Heart left ventricle (tissue), 16 donors: Measurements from ENCODE around the gene SLC39A11. TPM values are rescaled to one million over a fixed set of nuclear protein-coding genes. Genes with fewer than 3 reads are reported as not detected.

Experiments
- ATAC-seq, 4 donors: fragments of 200-7000 bp; cut with Tn5 transposase; one replicate each; pipeline ENCODE4 v1.9.1; 2020 to 2022; ENCODE audit warnings: moderate library complexity in 4 of 4, mild to moderate bottlenecking in 3 of 4, moderate number of reproducible peaks in 1 of 4
- DNase-seq, 5 donors: peaks; one replicate each; pipeline ENCODE4 v3.0.0-alpha.2; 2020
- H3K27ac ChIP-seq, 12 donors: fragments of 200-600 bp; sonication (generic) in 4 of 12; one replicate each; pipeline versions ENCODE4 v1.5.0 to v1.8.0; 2016 to 2022; ENCODE audit warnings: mild to moderate bottlenecking in 2 of 12
- H3K27me3 ChIP-seq, 9 donors: fragments of 200-600 bp; sonication (generic) in 2 of 9; one replicate each; pipeline versions ENCODE4 v1.5.1 to v1.8.0; 2016 to 2022; ENCODE audit warnings: mild to moderate bottlenecking in 3 of 9
- H3K36me3 ChIP-seq, 9 donors: fragments of 200-600 bp; sonication (generic) in 2 of 9; one replicate each; pipeline versions ENCODE4 v1.5.0 to v1.8.0; 2018 to 2022; ENCODE audit warnings: mild to moderate bottlenecking in 2 of 9
- H3K4me1 ChIP-seq, 12 donors: fragments of 200-600 bp; sonication (generic) in 4 of 12; one replicate each; pipeline versions ENCODE4 v1.5.0 to v1.8.0; 2016 to 2022; ENCODE audit warnings: mild to moderate bottlenecking in 3 of 12
- H3K4me3 ChIP-seq, 12 donors: fragments of 200-600 bp; sonication (generic) in 4 of 12; one replicate each; pipeline versions ENCODE4 v1.5.0 to v1.8.0; 2017 to 2022; ENCODE audit warnings: mild to moderate bottlenecking in 9 of 12, moderate library complexity in 4 of 12
- H3K9me3 ChIP-seq, 12 donors: fragments of 200-600 bp; sonication (generic) in 4 of 12; one replicate each; pipeline versions ENCODE4 v1.5.0 to v1.8.0; 2016 to 2022; ENCODE audit warnings: mild to moderate bottlenecking in 1 of 12
- CTCF ChIP-seq, 12 donors: fragments of 200-600 bp; sonication (generic) in 4 of 12; IDR thresholded peaks; one replicate each; pipeline versions ENCODE4 v1.5.0 to v1.8.0; 2018 to 2022; ENCODE audit warnings: antibody characterized with exemption in 12 of 12, mild to moderate bottlenecking in 5 of 12
- POLR2A ChIP-seq, 2 donors: fragments of 450-650 bp; IDR thresholded peaks; one replicate each; pipeline ENCODE4 v1.6.1; 2017; ENCODE audit warnings: antibody characterized with exemption in 2 of 2, mild to moderate bottlenecking in 2 of 2, moderate library complexity in 2 of 2
- WGBS, 4 donors: extraction: QIAGEN DNeasy Blood & Tissue Kit in 2 of 4; methylation state at CpG; one replicate each; pipeline versions ENCODE4 v1.1.5 to v1.1.7; 2013 to 2018; 5-methylcytosine and 5-hydroxymethylcytosine counted together
- intact Hi-C, 10 donors: fragments of 100-400 bp; cut with DNase I; formaldehyde crosslinking; loops; one replicate each; pipeline versions ENCODE4 v1.11.1 to v1.14.2; 2022
- polyA plus RNA-seq, 2 donors: library from polyadenylated mRNA; stranded (reverse); fragments of 200-250 nt; gene quantifications; one replicate each; pipeline ENCODE4 v1.2.3, GENCODE V29; 2013
- total RNA-seq, 9 donors: library from RNA; depleted of rRNA in 2 of 9; stranded (reverse); fragments of >200 nt in 2 of 9; fragmentation: NEBNext Ultra II Directional in 3 of 9; extraction: Animal tissue kit (Norgen Biotek cat#: 25700) in 3 of 9; gene quantifications; one replicate each; pipeline versions ENCODE4 v1.1.0 to v1.2.4, GENCODE V29; 2016 to 2023
- donor health status: ischemic (EF 13 %, LVEDD 7.1; RV severe dilation, severe dysfunction).
- donor health status: healthy with polysubstance abuse.
- donor health status: DM: no; HTN: yes; CAD: no.
- donor health status: DM: no; HTN: no; CAD: no.
- donor health status: ischemic (EF 25% LVEDD 6.9; RV normal size, moderate dysfunction).
- donor health status: ischemic (EF 25% LVEDD 5.7; RV mildly dilated, moderate dysfunction).
- donor health status: healthy.
- donor health status: DM: yes; HTN: yes; CAD: no.
- donor health status: ischemic (EF 35%, LVEDD 5.7; RV mildly dilated, moderate dysfunction).
- donor health status: nonischemic (EF 11% LVEDD 7.7; RV severe dilation, severe dysfunction).
- donor health status: DM: yes; HTN: yes; CAD: no.
- donor health status: PGD.
- donor health status: ischemic (EF 29% LVEDD 5.4; RV normal size, mild dysfunction).
- donor health status: nonischemic (EF 23%, LVEDD 6.1; RV moderate dilation, normal function).

SLC39A11 gene
- total and polyA plus RNA-seq, 11 donors = 2.5 to 23.3 (median 8.4) TPM

- peaks cover 0 to 11% (median 0%) of the 10 kb centered on the region in 12 donors for H3K4me1 ChIP-seq
- H3K27ac ChIP-seq = no peak overlapping the region
- H3K9me3 ChIP-seq = no peaks in the 10 kb centered on the region
- TF ChIP-seq POLR2A (IDR thresholded peaks at IDR 0.05) (no peak), CTCF (IDR thresholded peaks at IDR 0.05) (no peak)
- WGBS, 4 donors = 58 to 77% (median 66%) methylated on average over 5 of the region's 5 CpGs
- no peak for DNase-seq
- no peaks in the 10 kb centered on the region for H3K36me3 ChIP-seq
- no peaks in the 10 kb centered on the region for H3K27me3 ChIP-seq
- no peak overlapping the region for H3K4me3 ChIP-seq
- intact Hi-C loops = loop anchor here in 1 of 10 donors (10.0 kb wide), 1 partner anchor 57 kb away; no protein-coding TSS in a partner anchor
- ATAC-seq = no peak
Measured at GRCh38 chr17:72967977-72968585, 124.4 kb downstream of the SLC39A11 start.

DNA sequence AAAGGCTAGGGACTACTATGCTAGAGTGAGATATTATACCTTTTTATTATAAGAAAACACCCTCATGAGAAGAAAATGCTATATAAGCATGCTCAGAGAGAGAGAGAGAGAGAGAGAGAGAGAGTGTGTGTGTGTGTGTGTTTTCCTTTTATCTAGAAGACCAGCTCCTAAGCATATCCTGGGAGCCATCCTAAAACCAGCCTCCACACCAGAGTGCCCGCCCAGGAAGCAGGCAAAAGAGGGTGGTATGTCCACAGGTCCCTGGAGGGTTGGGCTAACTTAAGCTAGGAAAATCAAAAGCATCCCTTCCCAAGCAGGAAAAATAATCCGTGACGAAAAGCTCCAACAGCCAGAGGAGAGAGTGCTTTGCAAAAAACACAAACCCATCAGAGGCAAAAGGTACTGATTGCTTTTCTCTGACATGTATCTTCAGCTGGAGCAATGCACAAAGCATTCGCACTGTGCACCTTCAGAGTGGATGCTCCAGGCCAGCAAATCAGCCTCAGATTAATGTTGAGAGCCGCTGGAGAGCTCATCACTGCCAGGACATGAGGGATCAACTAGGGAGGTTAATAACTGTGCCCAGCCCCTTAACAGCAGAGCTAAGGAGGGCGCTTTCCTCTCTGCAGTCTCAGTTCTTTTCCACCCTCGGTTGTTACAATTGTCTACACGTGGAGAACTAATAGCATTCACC lies 125.1 kb downstream of the SLC39A11 start:
- Histone ChIP-seq H3K27me3 (no peaks in the 10 kb centered on the region), H3K9me3 (no peaks in the 10 kb centered on the region), H3K27ac (no peak overlapping the region), H3K4me1 (peaks cover 0 to 11% (median 0%) of the 10 kb centered on the region in 12 donors), H3K36me3 (no peaks in the 10 kb centered on the region), H3K4me3 (no peak overlapping the region)
- WGBS, 4 donors = 69 to 81% (median 71%) methylated on average over 8 of the region's 8 CpGs
- ATAC-seq = no peak
- no peak for TF ChIP-seq POLR2A (IDR thresholded peaks at IDR 0.05)
- no peak for TF ChIP-seq CTCF (IDR thresholded peaks at IDR 0.05)
- intact Hi-C loops = loop anchor here in 1 of 10 donors (10.0 kb wide), 1 partner anchor 57 kb away; no protein-coding TSS in a partner anchor
- no peak for DNase-seq

- intact Hi-C loops = loop anchor here in 1 of 10 donors (10.0 kb wide), 1 partner anchor 63 kb away; no protein-coding TSS in a partner anchor
- H3K27ac ChIP-seq = no peak overlapping the region
- H3K27me3 ChIP-seq = no peaks in the 10 kb centered on the region
- no peaks in the 10 kb centered on the region for H3K4me1 ChIP-seq
- TF ChIP-seq POLR2A (IDR thresholded peaks at IDR 0.05) = no peak
- TF ChIP-seq CTCF (IDR thresholded peaks at IDR 0.05) = no peak
- ATAC-seq = no peak
- H3K9me3 ChIP-seq = no peaks in the 10 kb centered on the region
- no peaks in the 10 kb centered on the region for H3K36me3 ChIP-seq
- WGBS, 4 donors = 78 to 89% (median 85%) methylated on average over 3 of the region's 3 CpGs
- H3K4me3 ChIP-seq = no peak overlapping the region
- DNase-seq = no peak
Measured at GRCh38 chr17:72962106-72962505, 130.4 kb downstream of the SLC39A11 start.

DNA sequence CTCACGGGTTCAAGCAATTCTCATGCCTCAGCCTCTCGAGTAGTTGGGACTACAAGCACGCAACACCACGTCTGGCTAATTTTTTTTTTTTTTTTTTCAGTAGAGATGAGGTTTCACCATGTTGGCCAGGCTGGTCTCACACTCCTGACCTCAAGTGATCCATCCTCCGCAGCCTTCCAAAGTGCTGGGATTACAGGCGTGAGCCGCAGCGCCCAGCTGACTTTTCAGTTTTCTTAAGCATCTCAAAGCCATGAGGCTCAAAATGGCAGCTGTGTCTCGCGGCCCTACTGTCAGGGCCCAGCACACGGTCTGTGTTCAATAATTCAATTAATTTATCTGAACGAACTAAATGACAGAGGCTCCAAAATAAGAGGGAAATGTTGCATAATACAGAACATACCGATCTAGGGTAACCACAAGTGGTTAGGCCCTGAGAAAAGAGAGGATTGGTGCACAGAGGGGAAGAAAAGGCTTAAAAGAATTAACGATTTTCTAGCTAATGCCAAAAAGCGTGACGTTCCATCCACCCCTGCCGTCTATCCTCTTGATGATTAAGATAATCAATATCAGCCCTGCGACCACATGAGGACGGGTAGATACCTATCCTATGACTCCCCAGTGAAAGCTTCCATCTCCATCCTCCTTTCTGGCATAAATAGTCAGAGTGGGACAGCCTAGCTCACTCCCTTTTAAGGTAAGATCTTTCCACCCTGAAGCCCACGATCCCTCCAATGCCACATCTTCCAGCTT lies 136.9 kb downstream of the SLC39A11 start:
- Histone ChIP-seq H3K36me3 (no peaks in the 10 kb centered on the region), H3K9me3 (no peaks in the 10 kb centered on the region), H3K4me1 (no peaks in the 10 kb centered on the region), H3K27me3 (no peaks in the 10 kb centered on the region), H3K27ac (no peak overlapping the region), H3K4me3 (no peak overlapping the region)
- TF ChIP-seq POLR2A (IDR thresholded peaks at IDR 0.05) (no peak), CTCF (IDR thresholded peaks at IDR 0.05) (no peak)
- ATAC-seq (no peak), DNase-seq (no peak)
- WGBS, 4 donors = 93 to 96% (median 94%) methylated on average over 20 of the region's 20 CpGs
- intact Hi-C loops = no loop called here
